DMS153 treated with DMSO at 0.1 percent for 48 hours (cell line): ENCODE measurements around the gene DNMBP.

Experiments used
- DNase-seq: peaks from one replicate; lab custom pipeline; 2025; ENCODE audit not compliant: unreplicated experiment; lab: John Stamatoyannopoulos, UW

DNMBP gene, protein sequence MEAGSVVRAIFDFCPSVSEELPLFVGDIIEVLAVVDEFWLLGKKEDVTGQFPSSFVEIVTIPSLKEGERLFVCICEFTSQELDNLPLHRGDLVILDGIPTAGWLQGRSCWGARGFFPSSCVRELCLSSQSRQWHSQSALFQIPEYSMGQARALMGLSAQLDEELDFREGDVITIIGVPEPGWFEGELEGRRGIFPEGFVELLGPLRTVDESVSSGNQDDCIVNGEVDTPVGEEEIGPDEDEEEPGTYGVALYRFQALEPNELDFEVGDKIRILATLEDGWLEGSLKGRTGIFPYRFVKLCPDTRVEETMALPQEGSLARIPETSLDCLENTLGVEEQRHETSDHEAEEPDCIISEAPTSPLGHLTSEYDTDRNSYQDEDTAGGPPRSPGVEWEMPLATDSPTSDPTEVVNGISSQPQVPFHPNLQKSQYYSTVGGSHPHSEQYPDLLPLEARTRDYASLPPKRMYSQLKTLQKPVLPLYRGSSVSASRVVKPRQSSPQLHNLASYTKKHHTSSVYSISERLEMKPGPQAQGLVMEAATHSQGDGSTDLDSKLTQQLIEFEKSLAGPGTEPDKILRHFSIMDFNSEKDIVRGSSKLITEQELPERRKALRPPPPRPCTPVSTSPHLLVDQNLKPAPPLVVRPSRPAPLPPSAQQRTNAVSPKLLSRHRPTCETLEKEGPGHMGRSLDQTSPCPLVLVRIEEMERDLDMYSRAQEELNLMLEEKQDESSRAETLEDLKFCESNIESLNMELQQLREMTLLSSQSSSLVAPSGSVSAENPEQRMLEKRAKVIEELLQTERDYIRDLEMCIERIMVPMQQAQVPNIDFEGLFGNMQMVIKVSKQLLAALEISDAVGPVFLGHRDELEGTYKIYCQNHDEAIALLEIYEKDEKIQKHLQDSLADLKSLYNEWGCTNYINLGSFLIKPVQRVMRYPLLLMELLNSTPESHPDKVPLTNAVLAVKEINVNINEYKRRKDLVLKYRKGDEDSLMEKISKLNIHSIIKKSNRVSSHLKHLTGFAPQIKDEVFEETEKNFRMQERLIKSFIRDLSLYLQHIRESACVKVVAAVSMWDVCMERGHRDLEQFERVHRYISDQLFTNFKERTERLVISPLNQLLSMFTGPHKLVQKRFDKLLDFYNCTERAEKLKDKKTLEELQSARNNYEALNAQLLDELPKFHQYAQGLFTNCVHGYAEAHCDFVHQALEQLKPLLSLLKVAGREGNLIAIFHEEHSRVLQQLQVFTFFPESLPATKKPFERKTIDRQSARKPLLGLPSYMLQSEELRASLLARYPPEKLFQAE (N-terminal part only)

DNA sequence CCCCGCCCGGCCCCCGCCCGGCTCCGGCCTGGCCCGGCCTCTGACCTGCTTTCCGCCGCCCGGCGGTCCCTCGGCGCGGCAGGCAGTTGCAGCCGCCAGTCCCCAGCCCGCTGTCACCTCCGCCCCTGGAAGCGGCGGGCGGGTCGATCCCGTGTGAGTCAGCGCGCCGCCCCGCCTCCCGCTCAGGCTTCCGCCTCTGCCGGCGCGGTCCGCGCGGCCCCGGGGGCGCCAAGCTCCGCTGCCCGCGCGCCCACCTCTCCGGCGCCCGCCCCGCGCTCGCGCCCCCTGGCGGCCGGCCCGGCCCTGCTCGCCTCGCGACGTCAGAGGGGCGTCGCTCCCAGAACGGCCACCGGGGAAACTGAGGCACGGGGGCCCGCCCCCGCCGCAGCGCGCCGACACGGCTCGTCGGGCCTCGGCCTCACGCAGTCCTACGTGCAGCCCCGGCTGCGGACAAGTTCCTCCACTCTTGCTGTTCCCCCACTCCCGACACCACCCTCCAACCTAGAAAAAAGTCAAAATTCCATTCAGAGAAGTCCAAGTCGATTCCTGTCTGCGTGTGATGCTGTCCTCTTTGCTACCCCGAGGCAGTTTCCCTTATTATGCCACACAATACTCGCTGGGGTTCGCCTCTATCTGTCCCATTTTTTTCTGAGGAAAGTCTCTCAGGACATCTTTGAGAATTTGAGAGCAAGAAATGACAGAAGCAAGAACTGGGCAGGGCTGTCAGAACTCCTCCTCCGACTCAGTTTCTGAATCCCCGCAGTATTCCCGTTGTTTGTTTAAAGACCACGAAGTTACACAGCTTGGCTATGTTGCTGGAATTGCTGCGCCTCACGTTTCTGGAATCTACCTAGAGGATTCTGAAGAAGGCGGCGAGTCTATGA, at the start of gene DNMBP:
Gene DNMBP, minus strand, starts transcription at position 155 of the 884 bp plus-strand sequence. CDS start 37,823 bp downstream, outside the sequence.
- DNase-seq = peak; percentile 29

DNA sequence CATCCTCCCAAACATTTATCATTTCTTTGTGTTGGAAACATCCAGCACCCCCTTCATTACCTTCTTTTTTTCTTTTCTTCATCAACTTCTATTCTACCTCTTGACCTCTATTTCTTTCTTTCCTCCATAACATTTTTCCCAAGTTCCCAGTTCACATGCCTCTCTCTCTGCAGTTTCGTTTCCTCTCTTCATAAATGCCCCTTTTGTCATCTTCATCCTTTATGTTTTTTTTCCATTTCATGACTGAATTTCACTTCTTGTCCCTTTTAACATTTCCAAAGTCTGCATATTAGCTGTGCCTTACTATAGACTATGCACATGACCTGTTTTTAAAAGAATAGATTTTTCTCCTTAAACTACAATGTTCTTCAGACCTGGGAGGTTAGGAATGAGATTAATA, 48.2 kb upstream of the DNMBP start:
- DNase-seq = no peak

DNA sequence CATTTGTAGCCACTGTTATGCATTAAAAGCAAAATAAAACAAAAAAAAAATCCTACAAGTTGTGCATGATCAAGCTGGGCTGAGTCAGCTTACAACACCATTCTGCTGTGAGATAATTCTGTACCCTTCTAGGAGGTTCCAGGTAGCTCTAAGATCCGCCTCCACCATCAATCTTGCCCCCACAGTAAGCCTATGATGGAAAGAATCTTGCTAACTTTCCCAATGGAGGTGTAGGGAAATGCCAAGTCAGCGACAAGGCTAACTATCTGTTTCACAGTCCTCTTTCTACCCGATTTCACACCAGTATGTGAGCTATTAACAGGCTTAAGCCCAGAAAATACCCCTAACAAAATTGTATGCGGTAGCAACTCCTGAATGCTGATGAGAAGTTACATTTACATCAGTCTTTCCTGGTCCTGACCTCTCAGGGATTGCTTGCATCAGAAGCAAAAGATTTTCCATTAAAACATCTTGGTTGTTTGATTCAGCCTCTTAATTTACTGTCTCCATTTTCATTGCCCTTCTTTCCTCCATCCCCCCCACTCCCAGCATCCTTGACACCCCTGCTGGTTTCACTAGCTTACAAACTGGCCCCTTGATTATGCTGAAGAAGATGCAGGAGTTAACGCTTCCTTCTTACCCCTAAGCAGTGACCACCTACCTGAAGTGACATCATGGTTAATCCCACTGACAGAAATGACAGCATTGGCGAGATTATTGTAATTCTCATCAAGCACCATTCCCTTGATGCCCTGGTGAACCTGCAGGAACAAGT, 44.1 kb upstream of the DNMBP start:
- DNase-seq = no peak

DNA sequence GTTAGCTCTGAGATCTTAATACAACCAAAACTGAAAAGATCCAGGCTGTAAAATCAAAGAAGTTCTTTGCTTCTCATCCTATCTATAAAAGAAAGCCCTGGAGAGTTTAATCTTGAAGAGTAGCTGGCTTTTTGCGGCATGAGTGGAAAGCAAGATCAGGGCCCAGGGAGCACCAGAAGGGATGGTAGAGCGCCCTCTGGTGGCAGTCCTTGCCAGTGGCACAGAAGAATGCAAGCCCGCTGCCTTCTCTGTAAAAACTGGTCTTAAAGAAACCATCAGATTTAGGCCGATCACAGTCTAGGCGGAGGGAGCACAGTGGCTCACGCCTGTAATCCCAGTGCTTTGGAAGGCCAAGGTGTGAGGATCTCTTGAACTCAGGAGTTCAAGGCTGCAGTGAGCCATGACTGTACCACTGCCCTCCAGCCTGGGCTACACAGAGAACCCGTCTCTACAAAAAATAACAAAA, 36.3 kb upstream of the DNMBP start:
- peak; percentile 67 for DNase-seq

DNA sequence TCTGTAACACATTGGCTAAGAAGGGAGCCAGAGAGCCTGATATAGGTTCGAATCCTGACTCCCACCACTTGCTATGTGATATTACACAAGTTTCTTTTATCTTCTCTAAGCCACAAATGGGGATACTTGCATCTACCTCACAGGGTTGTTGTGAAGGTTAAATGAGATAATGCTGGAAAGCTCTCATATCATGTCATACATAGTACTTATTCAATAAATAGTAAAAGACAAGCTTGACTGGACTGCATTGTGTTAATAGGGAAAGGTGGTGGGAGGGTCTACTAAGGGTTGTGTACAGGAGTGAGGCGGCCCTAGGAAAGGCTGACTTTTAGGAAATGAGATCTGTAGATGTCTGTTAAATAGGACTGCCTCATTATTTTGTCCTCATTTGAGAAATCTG, 35.8 kb upstream of the DNMBP start:
- no peak for DNase-seq

DNA sequence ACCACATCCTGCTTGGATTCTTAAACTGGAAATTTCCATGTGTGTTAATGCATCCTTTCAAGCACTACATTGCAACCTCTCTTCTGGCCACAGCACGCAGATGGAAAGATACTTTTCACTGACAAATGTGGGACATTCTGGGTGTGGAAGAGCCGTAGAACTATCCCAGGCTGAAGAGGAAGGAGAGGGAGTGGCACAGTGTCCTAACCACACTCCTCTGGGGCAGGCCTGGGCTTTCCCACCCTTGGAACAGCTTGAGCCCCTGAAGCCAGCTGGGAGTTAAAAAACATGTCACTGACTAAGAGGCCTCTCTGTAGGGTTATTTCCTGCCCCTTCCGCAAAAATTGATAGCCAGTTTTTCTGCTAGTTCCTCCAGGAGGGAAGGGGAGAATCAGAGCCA, 34.0 kb upstream of the DNMBP start:
- no peak for DNase-seq

DNA sequence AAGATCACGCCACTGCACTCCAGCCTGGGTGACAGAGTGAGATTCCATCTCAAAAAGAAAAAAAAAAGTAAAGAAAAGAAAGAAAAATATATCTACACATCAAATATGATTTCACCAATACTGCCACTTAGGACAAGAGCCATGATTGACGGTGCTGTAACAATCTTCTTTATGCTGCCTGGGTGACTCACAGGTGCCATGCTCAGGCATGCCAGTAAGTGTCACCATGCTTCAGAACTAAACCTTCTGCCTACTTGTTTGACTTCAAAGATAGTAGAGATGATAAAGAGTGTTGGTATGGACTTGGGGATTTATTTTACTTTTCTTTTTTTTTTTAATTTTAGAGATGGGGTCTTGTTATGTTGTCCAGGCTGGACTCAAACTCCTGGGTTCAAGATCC, 33.6 kb upstream of the DNMBP start:
- DNase-seq = no peak

DNA sequence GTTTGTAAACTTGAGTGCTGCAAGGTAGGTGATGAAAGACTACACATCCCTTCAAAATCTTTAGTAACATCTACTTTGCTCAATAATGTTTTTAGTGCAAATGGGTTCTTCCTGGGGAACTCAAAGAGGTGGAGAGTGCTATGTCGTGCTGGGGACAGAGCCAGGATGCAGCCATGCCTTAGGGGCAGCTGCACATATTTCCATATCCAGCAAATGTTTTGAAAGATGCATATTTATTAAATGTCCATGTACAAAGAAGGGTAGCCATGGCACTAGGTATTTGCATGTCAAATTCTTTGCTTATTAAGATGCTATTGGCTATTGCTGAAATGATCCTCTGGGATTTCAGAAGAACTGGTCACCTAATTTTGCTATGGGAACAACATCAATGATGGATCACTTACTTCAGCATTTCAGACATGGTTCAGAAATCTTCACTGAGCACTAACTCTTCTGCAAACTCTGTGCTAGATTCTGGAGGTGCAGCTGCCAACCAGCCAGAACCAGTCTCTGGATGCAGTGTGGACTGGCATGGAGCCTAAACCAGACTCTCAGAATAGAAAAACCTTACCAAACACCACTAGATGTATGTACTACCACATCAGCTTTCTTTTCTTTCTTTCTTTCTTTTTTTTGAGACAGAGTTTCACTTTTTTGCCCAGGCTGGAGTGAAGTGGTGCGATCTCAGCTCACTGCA, 31.7 kb upstream of the DNMBP start:
- DNase-seq = no peak

DNA sequence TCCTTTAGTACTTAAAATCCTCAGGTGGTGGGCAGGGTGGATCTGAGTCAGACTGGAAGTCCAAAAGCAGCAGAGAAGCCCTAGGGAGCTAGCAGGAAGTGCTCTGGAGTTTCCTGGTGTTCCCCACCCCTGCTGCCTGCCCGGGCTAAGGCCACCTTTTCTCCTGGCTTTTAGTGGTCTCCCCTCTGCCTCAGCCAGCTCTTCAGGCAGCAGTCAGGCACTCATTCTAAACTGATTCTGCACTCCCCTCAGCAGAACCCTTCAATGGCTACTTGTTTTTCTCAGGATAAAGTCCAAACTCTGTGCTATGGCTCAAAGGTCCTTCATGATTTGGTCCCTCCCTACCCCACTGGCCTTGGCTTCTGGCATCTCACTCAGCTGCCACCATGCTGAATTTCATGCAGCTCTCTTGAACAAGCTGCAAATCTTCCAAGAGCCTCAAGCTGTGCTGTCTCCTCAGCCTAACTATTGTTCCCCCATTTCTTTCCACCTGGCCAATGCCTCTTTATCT, 28.9 kb upstream of the DNMBP start:
- no peak for DNase-seq

DNA sequence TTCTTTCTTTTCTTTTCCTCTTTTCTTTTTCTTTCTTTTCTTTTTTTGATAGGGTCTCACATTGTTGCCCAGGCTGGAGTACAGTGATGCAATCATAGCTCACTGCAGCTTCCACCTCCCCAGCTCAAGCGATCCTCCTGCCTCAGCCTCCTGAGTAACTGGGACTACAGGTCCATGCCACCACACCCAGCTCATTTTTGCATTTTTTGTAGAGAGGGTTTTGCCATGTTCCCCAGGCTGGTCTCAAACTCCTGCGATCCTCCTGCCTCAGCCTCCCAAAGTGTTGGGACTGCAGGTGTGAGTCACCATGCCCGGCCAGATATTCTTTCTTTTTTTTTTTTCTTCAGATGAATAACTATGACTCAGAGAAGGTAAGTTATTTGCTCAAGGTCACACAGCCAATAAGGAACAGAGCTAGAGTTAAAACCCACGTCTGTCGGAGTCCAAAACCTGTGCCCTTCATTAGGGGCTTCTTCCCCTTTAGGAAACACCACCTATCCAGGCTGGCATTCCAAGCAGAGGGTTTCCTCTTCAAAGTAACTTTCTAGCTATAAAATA, 28.1 kb upstream of the DNMBP start:
- DNase-seq = no peak

DNA sequence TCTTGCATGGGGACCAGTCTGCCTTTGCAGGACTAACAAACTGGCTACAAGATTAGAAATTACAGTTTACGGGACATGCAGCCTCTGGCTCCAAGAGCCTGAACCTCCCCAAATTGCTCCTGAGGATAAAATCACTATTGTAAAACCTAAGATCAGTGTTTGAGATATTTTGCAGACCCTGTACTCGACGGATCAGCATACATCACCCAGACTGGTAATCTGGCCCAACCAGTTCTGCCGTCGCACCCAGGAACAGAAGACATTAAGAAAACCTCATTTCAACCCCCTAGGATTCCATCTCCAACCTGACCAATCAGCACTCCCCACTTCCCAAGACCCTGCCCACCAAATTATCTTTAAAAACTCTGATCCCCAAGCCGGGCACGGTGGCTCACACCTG, 27.1 kb upstream of the DNMBP start:
- no peak for DNase-seq

DNA sequence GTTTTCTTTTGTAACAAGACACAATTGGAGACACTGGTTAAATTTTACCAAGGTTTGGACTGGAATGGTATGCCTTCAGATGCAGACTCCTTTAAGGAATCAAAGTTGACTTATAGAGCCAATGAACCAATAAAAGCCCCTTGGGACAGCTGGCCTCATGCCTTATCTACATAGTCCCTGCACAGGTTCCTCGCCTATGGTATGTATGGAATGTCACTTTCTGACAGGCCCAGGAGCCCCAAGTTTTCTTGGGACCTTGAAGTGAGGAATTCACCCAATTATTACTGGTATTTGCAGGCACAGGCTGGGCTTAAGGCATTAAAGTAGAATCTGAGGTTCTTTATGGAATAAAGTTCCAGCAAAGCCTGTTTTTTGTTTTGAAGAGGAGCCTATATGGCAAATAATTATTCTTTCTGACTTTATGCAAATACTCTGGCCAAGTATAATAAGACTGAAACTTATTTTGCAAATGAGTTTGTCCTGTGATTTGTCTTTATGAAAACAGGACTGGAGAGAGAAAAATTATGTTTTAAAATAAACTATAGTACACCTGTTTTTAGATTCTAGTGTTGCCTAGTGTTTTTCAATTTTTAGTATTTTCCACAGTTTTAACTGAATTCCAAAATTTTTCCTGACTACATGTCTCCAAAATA, 24.1 kb upstream of the DNMBP start:
- no peak for DNase-seq

DNA sequence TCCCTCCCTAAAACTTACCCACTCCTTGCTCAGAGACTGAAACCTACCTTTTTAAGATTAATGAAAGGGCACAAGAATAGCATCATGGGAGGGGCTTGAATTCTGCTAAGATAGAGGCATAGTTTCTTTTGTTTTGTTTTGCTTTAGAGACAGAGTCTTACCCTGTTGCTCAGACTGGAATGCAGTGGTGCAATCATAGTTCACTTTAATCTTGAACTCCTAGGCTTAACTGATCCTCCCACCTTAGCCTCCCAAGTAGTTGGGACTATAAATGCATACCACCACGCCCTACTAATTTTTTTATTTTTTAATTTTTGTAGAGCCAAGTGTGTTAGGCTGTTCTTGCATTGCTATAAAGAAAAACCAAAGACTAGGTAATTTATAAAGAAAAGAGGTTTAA, 17.7 kb upstream of the DNMBP start:
- DNase-seq = no peak

DNA sequence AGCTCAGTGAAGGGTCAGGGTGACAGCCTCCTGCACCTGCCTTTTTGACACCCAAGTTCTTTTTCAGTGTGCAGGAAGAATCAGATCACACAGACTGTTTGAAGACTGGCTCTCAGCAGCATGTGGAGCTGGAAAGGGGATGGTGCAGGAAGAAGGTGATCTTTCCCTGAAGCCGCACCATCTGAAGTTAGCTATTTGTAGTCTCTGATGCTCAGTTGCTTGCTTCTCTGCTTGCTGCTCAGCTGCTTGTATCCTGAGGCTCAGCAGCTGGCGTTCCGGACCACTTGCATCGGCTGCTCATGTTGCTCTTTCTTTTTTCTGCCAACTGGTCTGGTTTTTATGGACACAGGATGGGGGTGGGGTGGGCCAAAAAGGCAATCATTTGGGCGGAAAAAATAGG, 15.8 kb upstream of the DNMBP start:
- no peak for DNase-seq

DNA sequence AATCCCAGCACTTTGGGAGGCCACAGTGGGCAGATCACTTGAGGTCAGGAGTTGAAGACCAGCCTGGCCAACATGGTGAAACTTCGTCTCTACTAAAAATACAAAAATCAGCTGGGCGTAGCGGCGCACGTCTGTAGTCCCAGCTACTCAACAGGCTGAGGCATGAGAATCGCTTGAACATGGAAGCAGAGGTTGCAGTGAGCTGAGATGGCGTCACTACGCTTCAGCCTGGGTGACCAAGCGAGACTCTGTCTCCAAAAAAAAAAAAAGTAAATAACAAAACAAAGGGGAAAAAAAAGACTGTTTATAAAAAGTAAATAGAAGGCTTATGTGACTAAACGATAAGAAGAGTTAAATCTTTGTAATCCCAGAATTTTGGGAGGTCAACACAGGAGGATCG, 15.0 kb upstream of the DNMBP start:
- no peak for DNase-seq

DNA sequence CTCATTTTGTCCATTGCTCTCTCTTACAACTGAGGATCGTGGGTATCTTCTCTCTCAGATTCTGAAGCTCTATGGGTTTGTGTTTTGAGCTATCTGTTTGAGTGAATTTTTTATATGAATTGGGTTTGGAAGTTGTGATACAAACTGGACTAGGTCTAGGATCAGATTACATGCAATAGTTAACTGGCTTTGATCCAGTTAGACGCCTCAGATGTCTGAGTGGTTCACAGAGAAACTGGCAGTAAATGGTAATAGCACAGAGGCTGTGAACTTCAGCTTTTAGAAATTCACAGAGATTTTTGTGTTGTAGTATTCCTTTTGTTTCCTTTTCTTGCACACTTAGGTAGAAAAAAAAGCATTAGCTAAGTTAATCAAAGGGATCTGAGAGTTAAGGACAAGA, 12.7 kb upstream of the DNMBP start:
- no peak for DNase-seq

DNA sequence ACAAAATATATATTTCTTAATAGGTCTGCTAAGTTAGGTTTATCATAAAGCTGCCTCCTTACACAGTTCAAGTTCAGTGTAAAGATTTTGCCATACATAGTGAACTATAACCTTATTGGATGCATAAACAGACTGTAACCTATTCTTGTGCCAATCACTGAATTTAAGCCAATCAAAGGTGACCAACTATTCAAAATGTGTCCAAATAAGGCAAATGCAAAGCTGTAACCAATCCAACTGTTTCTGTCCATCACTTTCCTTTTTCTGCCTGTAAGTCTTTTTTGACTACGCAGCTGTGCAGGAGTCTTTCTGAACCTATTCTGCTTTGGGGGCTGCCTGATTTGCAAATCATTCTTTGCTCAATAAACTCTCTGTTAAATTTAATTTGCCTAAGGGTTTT, 11.6 kb upstream of the DNMBP start:
- DNase-seq = no peak

DNA sequence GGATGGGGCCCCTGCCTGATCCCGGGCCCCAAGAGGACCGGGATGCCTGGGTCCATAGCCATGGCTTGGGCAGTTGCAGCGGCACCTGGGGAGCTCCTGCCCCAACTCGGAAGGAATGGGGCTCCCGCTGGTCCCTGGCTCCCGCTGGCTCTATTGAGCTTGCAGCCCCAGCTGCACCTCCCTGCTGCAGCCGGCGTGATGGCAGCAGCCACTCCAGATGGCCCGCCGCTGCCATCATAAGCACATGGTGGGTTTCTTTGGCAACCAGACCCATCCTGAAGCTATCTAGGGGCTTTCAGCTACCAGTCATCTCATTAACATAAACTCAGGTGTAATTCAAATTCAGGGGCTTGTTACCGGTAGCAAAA, 11.1 kb upstream of the DNMBP start:
- DNase-seq = no peak
